CD4-positive, alpha-beta T cell treated with Interleukin-17A for 1 hour (primary cell): ENCODE measurements around the gene PLEKHS1.
"Not testable (repeated sequence)": the region's sequence is repeated elsewhere in the genome, so short reads cannot be mapped to it uniquely, and the experiment has no call there.

Experiments
- DNase-seq: peaks from one replicate; pipeline ENCODE4 v3.0.0-alpha.2; 2020

Gene PLEKHS1

DNA sequence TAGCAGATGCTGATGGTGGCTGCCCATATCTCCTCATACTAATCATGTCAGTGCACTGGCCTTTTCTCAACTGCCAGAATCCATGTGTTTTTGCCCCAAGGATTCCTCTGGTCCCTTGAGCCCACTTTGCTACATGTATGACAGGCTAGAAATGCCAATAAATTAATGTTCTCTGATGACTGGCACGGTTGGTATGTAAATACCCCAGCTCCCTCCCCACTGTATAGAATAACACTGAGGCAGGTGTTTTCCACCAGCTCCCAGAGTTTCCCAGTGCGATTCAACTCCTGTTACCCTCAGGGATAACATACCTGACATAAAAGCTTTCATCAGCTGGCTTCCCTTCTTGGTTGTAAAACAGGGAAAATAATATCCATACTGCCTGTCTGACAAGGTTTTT lies 9.0 kb upstream of the PLEKHS1 start:
- DNase-seq: no peak

GRCh38 chr10:113743594-113743993 lies 7.9 kb upstream of the PLEKHS1 start:
- no peak for DNase-seq

- DNase-seq: no peak
Observed at GRCh38 chr10:113745374-113745773, 6.1 kb upstream of the PLEKHS1 start.

GRCh38 chr10:113746217-113746957 lies 5.1 kb upstream of the PLEKHS1 start:
- no peak for DNase-seq

- no peak for DNase-seq
Observed at GRCh38 chr10:113752553-113752952, 1.1 kb downstream of the PLEKHS1 start.

DNA sequence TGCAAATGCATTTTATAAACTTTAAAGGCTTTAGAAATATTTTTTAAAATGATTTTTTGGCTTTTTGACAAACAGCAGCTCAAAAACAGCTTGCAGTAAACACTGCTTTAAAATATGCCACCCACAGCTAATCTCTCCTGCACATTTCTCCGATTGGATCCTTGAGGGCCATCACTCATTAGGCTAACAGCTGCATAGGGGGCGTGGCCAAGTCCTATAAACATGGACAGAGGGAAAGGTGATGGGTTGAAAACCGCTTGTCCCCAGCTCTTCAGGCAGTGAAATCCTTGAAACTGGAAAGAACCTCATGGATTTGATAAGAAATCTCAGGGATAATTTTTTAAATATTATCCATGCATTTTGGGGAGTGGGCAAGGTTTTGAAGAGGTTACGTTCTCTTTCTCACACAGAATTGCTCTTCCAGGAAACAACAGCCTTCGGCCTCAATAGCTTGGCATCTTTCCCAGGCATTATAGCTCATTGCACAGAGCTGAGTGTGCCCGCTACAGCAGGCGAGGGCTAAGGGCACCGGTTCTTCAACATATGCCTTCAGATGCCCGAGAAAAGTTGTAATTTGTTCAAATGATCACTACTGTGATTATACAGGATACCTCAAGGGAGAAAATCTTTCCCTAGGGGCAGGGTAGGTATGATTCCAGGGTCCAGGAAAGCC lies 1.7 kb downstream of the PLEKHS1 start:
- DNase-seq: no peak

- DNase-seq: no peak
Observed at GRCh38 chr10:113754125-113754524, 2.6 kb downstream of the PLEKHS1 start.

DNA sequence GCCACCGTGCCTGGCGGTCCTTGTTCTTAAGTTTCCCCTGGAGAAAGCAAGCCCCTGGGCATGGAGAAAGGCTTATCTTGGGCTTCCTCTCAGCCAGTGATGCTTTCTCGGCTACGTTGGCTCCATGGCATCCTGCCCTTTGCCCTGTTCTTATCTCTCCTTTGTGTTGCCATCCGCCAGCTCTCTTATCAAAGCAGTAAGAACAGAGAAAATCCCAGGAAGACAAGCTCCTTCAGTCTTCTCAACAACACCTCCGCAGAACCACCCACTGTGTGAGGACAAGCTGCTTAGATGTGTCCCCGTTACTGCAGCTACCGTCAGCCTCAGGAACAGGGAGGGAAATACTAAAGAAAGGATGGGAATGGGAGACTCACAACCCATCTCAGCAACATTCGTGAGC lies 3.3 kb downstream of the PLEKHS1 start:
- no peak for DNase-seq

GRCh38 chr10:113756940-113757543 lies 5.6 kb downstream of the PLEKHS1 start:
- no peak for DNase-seq

DNA sequence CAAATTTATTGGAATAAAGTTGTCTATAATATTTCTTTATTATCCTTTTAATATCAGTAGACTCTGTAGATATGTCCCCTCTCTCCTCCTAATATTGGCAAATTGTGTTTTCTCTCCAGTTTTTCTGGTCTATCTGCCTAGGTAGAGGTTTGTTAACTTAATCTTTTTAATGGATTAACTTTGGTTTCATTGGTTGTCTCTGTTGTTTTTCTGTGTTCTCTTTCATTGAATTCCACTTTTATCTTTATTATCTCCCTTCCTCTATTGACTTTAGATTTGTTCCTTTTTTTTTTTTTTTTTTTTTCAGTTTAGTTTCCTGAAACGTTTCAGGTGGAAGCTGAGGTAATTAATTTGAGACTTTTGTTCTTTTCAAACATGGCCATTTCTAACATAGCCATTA lies 10.6 kb downstream of the PLEKHS1 start:
- no peak for DNase-seq

DNA sequence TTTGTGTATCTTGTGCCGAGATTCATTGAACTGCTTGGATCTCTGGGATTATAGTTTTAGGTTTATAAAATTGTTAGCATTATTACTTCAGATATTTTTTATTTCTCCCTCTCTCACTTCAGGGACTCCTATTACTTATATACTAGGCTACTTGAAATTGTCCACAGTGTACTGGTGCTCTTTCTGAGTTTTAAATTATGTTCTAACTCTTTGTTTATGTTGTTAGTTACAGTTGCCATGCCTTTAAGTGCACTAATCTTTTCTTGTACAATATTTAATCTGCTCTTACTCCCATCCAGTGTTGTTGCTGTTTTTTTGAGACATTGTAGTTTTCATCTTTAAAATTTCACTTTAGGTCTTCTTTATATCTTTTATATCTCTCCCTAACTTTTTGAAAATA lies 13.1 kb downstream of the PLEKHS1 start:
- no peak for DNase-seq

- DNase-seq: no peak
Observed at GRCh38 chr10:113765910-113766309, 14.4 kb downstream of the PLEKHS1 start.

- DNase-seq: no peak
Observed at GRCh38 chr10:113767222-113767621, 15.7 kb downstream of the PLEKHS1 start.

- DNase-seq: no peak
Observed at GRCh38 chr10:113770346-113770745, 18.9 kb downstream of the PLEKHS1 start.

DNA sequence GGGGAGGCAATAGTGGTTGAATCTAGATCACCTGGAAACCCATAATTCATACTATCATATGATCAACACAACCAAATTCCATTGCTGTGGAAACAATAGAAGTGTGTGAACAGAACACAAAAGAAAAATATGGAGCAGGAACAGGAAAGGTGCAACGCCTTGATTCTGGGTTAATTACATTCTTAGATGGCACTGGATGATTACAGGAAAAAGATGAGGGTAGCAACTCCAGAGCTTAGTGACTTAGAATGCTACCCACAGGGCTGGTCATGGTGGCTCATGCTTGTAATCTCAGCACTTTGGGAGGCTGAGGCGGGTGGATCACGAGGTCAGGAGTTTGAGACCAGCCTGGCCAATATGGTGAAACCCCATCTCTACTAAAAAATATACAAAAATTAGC lies 19.6 kb downstream of the PLEKHS1 start:
- not testable (repeated sequence) for DNase-seq

- DNase-seq: no peak
Observed at GRCh38 chr10:113775686-113776294, 24.3 kb downstream of the PLEKHS1 start.

GRCh38 chr10:113776553-113776952 lies 25.1 kb downstream of the PLEKHS1 start:
- DNase-seq: no peak

DNA sequence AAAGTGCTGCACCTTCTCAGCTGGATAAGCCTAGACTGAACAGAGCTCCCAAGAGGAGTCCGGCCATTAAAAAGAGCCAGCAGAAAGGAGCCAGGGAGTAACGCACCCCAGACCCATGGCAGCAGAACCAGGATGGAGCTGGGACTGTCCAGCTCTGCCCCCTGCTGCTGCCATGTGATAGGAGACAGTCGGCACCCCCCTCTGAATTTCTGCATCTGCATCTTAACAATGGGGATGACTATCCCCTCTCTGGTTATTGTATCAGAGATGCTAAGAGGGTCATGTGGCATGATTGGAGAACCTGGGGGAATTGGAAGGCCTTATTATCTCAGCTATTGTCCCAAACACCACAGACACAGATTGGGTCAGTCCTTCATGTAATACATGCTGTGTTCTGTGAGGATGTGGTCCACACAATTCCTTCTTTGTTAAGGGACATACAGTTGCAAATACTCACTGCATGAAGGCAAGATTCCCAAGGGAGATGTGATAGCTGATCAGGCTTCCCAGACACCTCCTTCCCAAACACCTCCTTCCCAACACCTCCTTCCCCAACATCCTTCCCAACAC lies 29.3 kb downstream of the PLEKHS1 start:
- no peak for DNase-seq

DNA sequence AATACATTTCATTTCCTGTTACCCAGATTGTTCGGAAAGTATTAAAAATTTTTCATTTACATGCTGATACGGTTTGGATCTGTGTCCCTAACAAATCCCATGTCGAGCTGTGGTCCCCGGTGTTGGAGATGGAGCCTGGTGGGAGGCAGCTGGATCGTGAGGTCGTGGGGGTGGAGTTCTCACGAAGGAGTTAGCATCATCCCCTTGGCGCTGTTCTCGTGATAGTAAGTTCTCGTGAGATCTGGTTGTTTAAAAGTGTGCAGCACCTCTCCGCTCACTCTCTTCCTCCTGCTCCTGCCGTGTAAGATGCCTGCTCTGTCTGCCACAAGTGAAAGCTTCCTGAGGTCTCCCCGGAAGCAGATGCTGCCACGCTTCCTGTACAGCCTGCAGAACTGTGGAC lies 30.9 kb downstream of the PLEKHS1 start:
- no peak for DNase-seq

DNA sequence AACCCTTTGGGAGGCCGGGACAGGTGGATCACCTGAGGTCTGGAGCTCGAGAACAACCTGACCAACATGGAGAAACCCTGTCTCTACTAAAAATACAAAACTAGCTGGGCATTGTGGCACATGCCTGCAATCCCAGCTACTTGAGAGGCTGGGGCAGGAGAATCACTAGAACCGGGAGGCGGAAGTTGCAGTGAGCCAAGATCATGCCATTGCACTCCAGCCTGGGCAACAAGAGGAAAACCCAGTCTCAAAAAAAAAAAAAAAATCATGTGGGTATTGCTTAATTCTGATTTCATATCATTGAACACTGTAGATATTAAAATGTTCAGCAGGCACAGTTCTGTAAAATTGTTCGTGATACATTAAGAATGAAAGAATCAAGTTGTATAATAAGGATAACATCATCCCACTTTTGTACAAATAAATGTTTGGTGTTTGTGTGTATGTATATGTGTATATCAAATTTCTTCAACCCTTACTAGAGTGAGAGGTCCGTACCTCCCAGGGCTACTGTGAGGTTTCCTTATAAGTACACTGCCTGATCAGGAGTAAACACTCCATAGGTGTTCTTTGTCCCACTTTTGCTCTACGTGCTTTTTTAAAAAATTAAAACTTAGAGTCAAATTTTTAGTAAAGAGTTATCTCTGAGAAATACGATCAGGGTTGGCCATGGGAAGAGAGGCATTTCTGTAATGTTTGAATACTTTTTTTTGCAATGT lies 31.7 kb downstream of the PLEKHS1 start:
- DNase-seq: no peak

GRCh38 chr10:113788604-113789083 lies 37.2 kb downstream of the PLEKHS1 start:
- DNase-seq: no peak

- DNase-seq: no peak
Observed at GRCh38 chr10:113791691-113792090, 40.2 kb downstream of the PLEKHS1 start.

DNA sequence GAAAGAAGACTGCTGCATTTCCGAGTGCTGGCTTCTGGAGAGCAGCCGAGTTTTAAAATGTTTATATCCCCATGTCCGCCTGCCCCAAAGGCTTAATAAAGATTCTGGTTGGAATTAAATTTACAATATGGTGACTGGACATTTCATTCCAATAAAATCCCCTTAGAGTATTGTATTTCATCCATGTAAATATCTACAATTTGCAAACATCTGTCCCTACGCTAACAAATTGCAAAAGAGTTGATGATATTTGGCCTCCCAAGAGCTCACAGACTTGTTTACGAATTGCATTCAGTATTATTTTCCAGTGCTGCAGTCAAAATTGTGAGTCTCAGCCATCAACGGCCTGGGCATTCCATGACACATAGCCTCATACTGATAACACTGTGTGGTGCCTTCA lies 50.1 kb downstream of the PLEKHS1 start:
- no peak for DNase-seq
